ENCODE results near the gene TAS2R50. TPM values are rescaled to one million over a fixed set of nuclear protein-coding genes. Genes with fewer than 3 reads are reported as not detected.

Gene TAS2R50
- total RNA-seq, 4 donors from 2014 or later: 1.4 to 7.2 (median 3.0) TPM; not detected in 1

DNA sequence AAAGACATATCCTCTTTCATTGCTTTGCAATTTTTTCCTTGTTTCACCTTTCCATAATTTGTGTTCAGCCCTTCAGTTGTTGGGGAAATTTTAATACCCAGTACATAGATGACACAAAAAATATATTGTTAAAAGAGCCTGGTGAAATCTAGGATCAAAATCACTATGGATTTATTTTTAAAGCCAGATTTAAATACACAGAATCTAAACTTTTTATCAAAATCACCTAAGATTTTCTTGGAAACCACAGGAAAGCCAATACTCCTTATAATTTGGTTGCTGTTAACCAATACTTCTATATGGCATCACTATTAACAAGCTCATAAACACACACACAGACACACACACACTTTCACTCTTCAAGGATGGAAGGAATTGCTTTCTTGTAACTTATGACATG, 11.5 kb upstream of the TAS2R50 start, which contains the start of gene TAS2R20:
Gene TAS2R20 (minus strand): TSS at position 101 of the 400 bp plus-strand sequence. CDS start 429 bp downstream, outside the sequence.
- H3K27ac ChIP-seq: no peak within 1 kb of the TSS
- H3K4me1 ChIP-seq: no peaks in the 10 kb centered on the region
- TF ChIP-seq, protein P1, sequence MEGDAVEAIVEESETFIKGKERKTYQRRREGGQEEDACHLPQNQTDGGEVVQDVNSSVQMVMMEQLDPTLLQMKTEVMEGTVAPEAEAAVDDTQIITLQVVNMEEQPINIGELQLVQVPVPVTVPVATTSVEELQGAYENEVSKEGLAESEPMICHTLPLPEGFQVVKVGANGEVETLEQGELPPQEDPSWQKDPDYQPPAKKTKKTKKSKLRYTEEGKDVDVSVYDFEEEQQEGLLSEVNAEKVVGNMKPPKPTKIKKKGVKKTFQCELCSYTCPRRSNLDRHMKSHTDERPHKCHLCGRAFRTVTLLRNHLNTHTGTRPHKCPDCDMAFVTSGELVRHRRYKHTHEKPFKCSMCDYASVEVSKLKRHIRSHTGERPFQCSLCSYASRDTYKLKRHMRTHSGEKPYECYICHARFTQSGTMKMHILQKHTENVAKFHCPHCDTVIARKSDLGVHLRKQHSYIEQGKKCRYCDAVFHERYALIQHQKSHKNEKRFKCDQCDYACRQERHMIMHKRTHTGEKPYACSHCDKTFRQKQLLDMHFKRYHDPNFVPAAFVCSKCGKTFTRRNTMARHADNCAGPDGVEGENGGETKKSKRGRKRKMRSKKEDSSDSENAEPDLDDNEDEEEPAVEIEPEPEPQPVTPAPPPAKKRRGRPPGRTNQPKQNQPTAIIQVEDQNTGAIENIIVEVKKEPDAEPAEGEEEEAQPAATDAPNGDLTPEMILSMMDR (IDR thresholded peaks at IDR 0.05): no peak
- TF ChIP-seq POLR2AphosphoS5 (IDR thresholded peaks at IDR 0.05) (no peak), EP300 (IDR thresholded peaks at IDR 0.05) (no peak), POLR2A (IDR thresholded peaks at IDR 0.05) (no peak)
- no peak for ATAC-seq
- no peaks in the 10 kb centered on the region for H3K9me3 ChIP-seq
- no peak within 1 kb of the TSS for H3K4me3 ChIP-seq
- peaks cover 0 to 11% of the 10 kb centered on the region in 2 donors for H3K36me3 ChIP-seq
- H3K27me3 ChIP-seq: no peaks in the 10 kb centered on the region

DNA sequence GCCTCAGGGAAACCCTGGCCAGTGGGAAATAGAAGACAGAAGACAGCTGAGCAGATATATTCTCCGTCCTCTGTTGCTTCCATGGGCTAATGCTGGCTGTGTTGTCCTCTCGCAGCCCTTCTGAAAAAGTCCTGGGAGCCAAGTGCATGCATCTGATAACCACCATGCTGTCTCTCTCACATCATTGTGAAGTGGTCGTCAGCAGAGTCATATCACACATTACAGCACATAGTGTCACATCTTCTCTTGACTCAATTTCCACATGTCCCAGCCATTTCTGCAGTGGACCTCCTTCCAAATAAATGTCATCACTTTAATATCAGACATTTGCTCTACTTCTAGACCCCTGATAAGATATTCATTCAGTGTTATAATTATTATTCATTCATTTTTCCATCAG, 7.6 kb upstream of the TAS2R50 start:
- H3K27me3 ChIP-seq: no peaks in the 10 kb centered on the region
- H3K4me1 ChIP-seq: no peaks in the 10 kb centered on the region
- WGBS, 2 donors (ENCODE audit: low coverage in 1 of 2): 89 to 94% methylated on average over 3 of the region's 3 CpGs
- H3K27ac ChIP-seq: no peak overlapping the region
- ATAC-seq: no peak
- no peak for TF ChIP-seq POLR2A (IDR thresholded peaks at IDR 0.05)
- TF ChIP-seq EP300 (IDR thresholded peaks at IDR 0.05): no peak
- TF ChIP-seq, protein P1 (IDR thresholded peaks at IDR 0.05): no peak
- no peak for TF ChIP-seq POLR2AphosphoS5 (IDR thresholded peaks at IDR 0.05)
- H3K4me3 ChIP-seq: no peak overlapping the region
- peaks cover 0 to 5% (median 0%) of the 10 kb centered on the region in 3 donors for H3K9me3 ChIP-seq
- peaks cover 0 to 11% of the 10 kb centered on the region in 2 donors for H3K36me3 ChIP-seq

DNA sequence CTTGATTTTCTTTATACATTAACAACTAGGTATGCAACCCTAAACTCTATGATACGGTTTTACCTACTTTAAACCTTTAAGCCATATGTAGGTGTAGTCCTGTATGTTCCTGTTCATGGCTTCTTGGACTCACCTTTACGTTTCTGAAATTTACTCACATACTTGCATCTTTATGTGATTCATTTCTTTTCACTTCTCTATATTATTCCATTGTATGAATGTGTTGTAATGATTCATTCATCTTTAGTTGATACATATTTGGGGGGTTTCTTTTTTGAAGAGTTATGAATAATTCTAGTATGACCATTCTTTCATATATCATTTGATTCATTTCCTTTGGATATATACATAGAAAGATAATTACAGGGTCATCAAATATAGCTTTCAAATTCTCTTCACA, 2.4 kb upstream of the TAS2R50 start:
- no peaks in the 10 kb centered on the region for H3K27me3 ChIP-seq
- H3K4me1 ChIP-seq: no peaks in the 10 kb centered on the region
- H3K27ac ChIP-seq: no peak overlapping the region
- peaks cover 0 to 5% (median 0%) of the 10 kb centered on the region in 3 donors for H3K9me3 ChIP-seq
- H3K4me3 ChIP-seq: no peak overlapping the region
- ATAC-seq: no peak
- H3K36me3 ChIP-seq: peaks cover 0 to 7% of the 10 kb centered on the region in 2 donors
- 89 to 93% methylated on average over 2 of the region's 2 CpGs for WGBS, 2 donors (ENCODE audit: low coverage in 1 of 2)
- no peak for TF ChIP-seq POLR2AphosphoS5 (IDR thresholded peaks at IDR 0.05)
- TF ChIP-seq EP300 (IDR thresholded peaks at IDR 0.05): no peak
- TF ChIP-seq, protein P1 (IDR thresholded peaks at IDR 0.05): no peak
- no peak for TF ChIP-seq POLR2A (IDR thresholded peaks at IDR 0.05)

DNA sequence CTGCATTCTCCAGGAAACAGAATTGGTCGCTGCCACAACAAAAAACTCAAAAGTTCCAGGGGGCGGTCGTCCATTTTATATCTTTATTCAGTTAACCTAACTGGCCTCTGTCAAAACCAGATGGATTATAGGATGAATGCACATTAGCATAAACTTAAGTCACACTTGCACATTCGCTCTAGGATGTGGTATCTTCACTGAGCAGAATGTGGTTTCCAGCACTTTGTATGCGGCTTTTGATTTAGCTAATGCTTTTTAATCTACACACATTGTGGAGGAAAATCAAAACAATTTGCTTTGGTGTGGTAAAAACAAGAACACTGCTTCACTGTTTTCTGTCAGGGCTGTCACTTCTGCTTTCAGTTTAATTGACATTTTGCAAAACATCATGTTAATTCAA, 4.5 kb downstream of the TAS2R50 start:
- ATAC-seq: no peak

DNA sequence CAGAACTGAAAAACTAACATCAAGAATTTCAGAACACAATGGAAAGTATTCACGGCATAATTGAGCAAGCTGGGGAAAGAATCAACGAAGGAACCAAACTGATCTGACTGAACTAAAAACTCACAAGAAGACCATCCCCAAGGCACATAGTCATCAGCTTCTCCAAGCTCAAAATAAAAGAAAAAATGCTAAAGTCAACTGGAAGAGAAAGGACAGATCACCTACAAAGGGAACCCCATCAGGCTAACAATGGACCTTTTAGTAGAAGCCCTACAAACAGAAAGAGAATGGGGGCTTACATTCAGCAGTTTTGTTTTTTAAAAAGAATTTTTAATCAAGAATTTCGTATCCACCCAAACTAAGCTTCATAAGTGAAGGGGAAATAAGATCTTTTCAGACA, 11.7 kb downstream of the TAS2R50 start:
- TF ChIP-seq EP300 (IDR thresholded peaks at IDR 0.05): no peak
- TF ChIP-seq, protein P1 (IDR thresholded peaks at IDR 0.05): no peak
- TF ChIP-seq POLR2A (IDR thresholded peaks at IDR 0.05): no peak
- TF ChIP-seq POLR2AphosphoS5 (IDR thresholded peaks at IDR 0.05): no peak
- Histone ChIP-seq H3K4me3 (no peak overlapping the region), H3K27me3 (no peaks in the 10 kb centered on the region), H3K4me1 (no peaks in the 10 kb centered on the region), H3K36me3 (no peaks in the 10 kb centered on the region), H3K9me3 (no peaks in the 10 kb centered on the region), H3K27ac (no peak overlapping the region)
- 77 to 79% methylated on average over 3 of the region's 3 CpGs for WGBS, 2 donors (ENCODE audit: low coverage in 1 of 2)
- no peak for ATAC-seq

More for the DNA sequence above, 4.5 kb downstream of the TAS2R50 start:
- H3K4me1 ChIP-seq: no peaks in the 10 kb centered on the region
- no peaks in the 10 kb centered on the region for H3K36me3 ChIP-seq
- H3K4me3 ChIP-seq: no peak overlapping the region
- WGBS, 2 donors (ENCODE audit: low coverage in 1 of 2): 74 to 92% methylated on average over 5 of the region's 5 CpGs
- TF ChIP-seq, protein P1 (IDR thresholded peaks at IDR 0.05): no peak
- TF ChIP-seq POLR2AphosphoS5 (IDR thresholded peaks at IDR 0.05) (no peak), POLR2A (IDR thresholded peaks at IDR 0.05) (no peak), EP300 (IDR thresholded peaks at IDR 0.05) (no peak)
- H3K9me3 ChIP-seq: no peaks in the 10 kb centered on the region
- no peak overlapping the region for H3K27ac ChIP-seq
- no peaks in the 10 kb centered on the region for H3K27me3 ChIP-seq

All from gastroesophageal sphincter (tissue), 4 donors.